GM12878 (cell line): ENCODE measurements around the gene FBXO42. TPM values are rescaled to one million over a fixed set of nuclear protein-coding genes. Genes with fewer than 3 reads are reported as not detected.

Experiments used
- ATAC-seq: fragments of 200-7000 bp; cut with Tn5 transposase; 3 replicates; pipeline ENCODE4 v1.9.1; 2020; ENCODE audit warnings: mild to moderate bottlenecking, moderate library complexity
- BruUV-seq: library from RNA; stranded (reverse); fragments of 400-500 nt; replicated peaks from 2 replicates; lab custom pipeline; 2021; lab: Mats Ljungman, UMichigan
- CTCF ChIA-PET: fragments of 300-600 bp; sonication (Branson Sonifier 250); formaldehyde crosslinking; extraction: SDS; loops from one replicate; lab custom pipeline; 2021; ENCODE audit warnings: inconsistent platforms; lab: Yijun Ruan, JAX
- POLR2A ChIA-PET: fragments of 350-600 bp; formaldehyde crosslinking; extraction: SDS; loops from one replicate; lab custom pipeline; 2021; ENCODE audit warnings: inconsistent platforms; lab: Charles Lee
- RAD21 ChIA-PET: fragments of 300-600 bp; sonication (Branson Sonifier 250); formaldehyde crosslinking; loops from one replicate; lab custom pipeline; 2023; ENCODE audit warnings: antibody characterized with exemption; ENCODE audit not compliant: unreplicated experiment; lab: Charles Lee
- SMC1A ChIA-PET: fragments of 300-600 bp; sonication (Branson Sonifier 250); formaldehyde crosslinking; loops from one replicate; lab custom pipeline; 2023; ENCODE audit not compliant: unreplicated experiment, uncharacterized antibody; lab: Charles Lee
- DNase-seq: peaks from one replicate; pipeline ENCODE4 v3.0.0-alpha.2; 2011; ENCODE audit warnings: low read depth, low spot score
- FAIRE-seq: peaks from 3 replicates; lab custom pipeline; 2011; peaks lifted over from hg19 to GRCh38; lab: Jason Lieb, UNC
- H2AFZ ChIP-seq: 2 replicates; pipeline ENCODE4 v1.6.0; 2011; ENCODE audit warnings: low read depth, low read length, control low read depth; ENCODE audit not compliant: control insufficient read depth
- H3K27ac ChIP-seq: 2 replicates; pipeline ENCODE4 v1.5.1; 2011; ENCODE audit warnings: control low read depth; ENCODE audit not compliant: control insufficient read depth, insufficient read depth
- H3K27me3 ChIP-seq, 2 experiments: replicated peaks in 1 of 2; 2 replicates each; pipeline versions ENCODE4 v1.6.0 to v1.6.1; 2011; ENCODE audit warnings: low read length in 1 of 2; ENCODE audit not compliant: control insufficient read depth in 2 of 2, insufficient read depth in 2 of 2
- H3K36me3 ChIP-seq, 2 experiments: 2 replicates each; pipeline ENCODE4 v1.5.1; 2011; ENCODE audit warnings: low read length in 1 of 2; ENCODE audit not compliant: control insufficient read depth in 2 of 2, insufficient read depth in 2 of 2
- H3K4me1 ChIP-seq: 2 replicates; pipeline ENCODE4 v1.6.1; 2011; ENCODE audit warnings: mild to moderate bottlenecking, low read length, moderate library complexity, mixed read lengths; ENCODE audit not compliant: control insufficient read depth, insufficient read depth
- H3K4me2 ChIP-seq: 2 replicates; pipeline ENCODE4 v1.6.0; 2011; ENCODE audit warnings: control low read depth; ENCODE audit not compliant: control insufficient read depth, insufficient read depth
- H3K4me3 ChIP-seq: fragments of 200-600 bp; sonication (generic); 2 replicates; pipeline ENCODE4 v1.5.1; 2016
- H3K79me2 ChIP-seq: 2 replicates; pipeline ENCODE4 v1.6.0; 2011; ENCODE audit warnings: low read length; ENCODE audit not compliant: control insufficient read depth, insufficient read depth
- H3K9ac ChIP-seq: 2 replicates; pipeline ENCODE4 v1.8.0; 2011; ENCODE audit warnings: low read length, control low read depth, mixed read lengths; ENCODE audit not compliant: control insufficient read depth, insufficient read depth
- H3K9me3 ChIP-seq: replicated peaks from 3 replicates; pipeline ENCODE4 v1.5.1; 2011; ENCODE audit warnings: mild to moderate bottlenecking, low read length; ENCODE audit not compliant: control insufficient read depth, insufficient read depth
- H4K20me1 ChIP-seq: 2 replicates; pipeline ENCODE4 v1.6.0; 2011; ENCODE audit not compliant: control insufficient read depth, insufficient read depth
- CBFB ChIP-seq: IDR thresholded peaks from 2 replicates; pipeline ENCODE4 v1.6.1; 2016; ENCODE audit warnings: antibody characterized with exemption, low read depth
- FOXK2 ChIP-seq: fragments of 450-650 bp; IDR thresholded peaks from 2 replicates; pipeline ENCODE4 v1.6.1; 2017; ENCODE audit warnings: mild to moderate bottlenecking, moderate library complexity
- MLLT1 ChIP-seq: fragments of 450-650 bp; IDR thresholded peaks from 2 replicates; pipeline ENCODE4 v1.6.1; 2016; ENCODE audit warnings: mild to moderate bottlenecking
- PAX8 ChIP-seq: fragments of 450-650 bp; IDR thresholded peaks from 2 replicates; pipeline ENCODE4 v1.6.1; 2017; ENCODE audit warnings: mild to moderate bottlenecking, moderate library complexity
- WGBS: methylation state at CpG from one replicate; pipeline ENCODE4 v1.1.6; 2016; ENCODE audit warnings: low lambda C conversion rate; ENCODE audit not compliant: insufficient replicate concordance, insufficient coverage; ENCODE audit errors: missing lambda C conversion rate; 5-methylcytosine and 5-hydroxymethylcytosine counted together
- in situ Hi-C: fragments of 300-500 bp; cut with MboI; formaldehyde crosslinking; loops from 9 replicates; pipeline ENCODE4 v1.14.3; 2018; ENCODE audit warnings: mixed read lengths
- intact Hi-C: fragments of 100-400 bp; cut with micrococcal nuclease; formaldehyde crosslinking; loops from one replicate; pipeline ENCODE4 v1.14.2; 2022; ENCODE audit not compliant: unreplicated experiment
- polyA plus RNA-seq, 11 experiments: library from polyadenylated mRNA; depleted of rRNA in 4 of 11; unstranded in 6 of 11; stranded (reverse) in 5 of 11; fragments of >200 nt; fragmentation: Nextera tagmentation in 4 of 11; fragmentation: Illumina TruSeq in 1 of 11; extraction: Ambion mirVana in 4 of 11; extraction: Trizol in 1 of 11; gene quantifications; 1 replicate in 1 of 11; 2 replicates in 10 of 11; pipeline versions ENCODE4 v1.2.1 to v1.2.3, GENCODE V29; 2011 to 2016; ENCODE audit warnings: inconsistent platforms in 2 of 11, missing spikeins in 2 of 11, low read depth in 1 of 11
- total RNA-seq, 4 experiments: library from RNA; depleted of rRNA in 3 of 4; stranded (reverse); fragments of >200 nt in 3 of 4; fragmentation: Illumina TruSeq in 1 of 4; extraction: Trizol in 1 of 4; gene quantifications; 2 replicates each; pipeline versions ENCODE4 v1.2.1 to v1.2.3, GENCODE V29; 2013 to 2021

Gene FBXO42
- total and polyA plus RNA-seq, 10 of the 15 experiments (the other 5 are each of a cell fraction or from before 2014, with no cell fraction given), result 6.1 to 23.8 (median 15.2) TPM

- Histone ChIP-seq H2AFZ (no peak overlapping the region), H3K27me3 (no peaks in the 10 kb centered on the region), H3K9me3 (no peaks in the 10 kb centered on the region), H3K4me3 (no peak overlapping the region), H3K36me3 (peaks cover 38 to 39% of the 10 kb centered on the region in 2 experiments), H4K20me1 (peaks cover 14% of the 10 kb centered on the region), H3K4me1 (peaks cover 4% of the 10 kb centered on the region; the same call in 1 of the 2 replicates), H3K79me2 (peaks cover 39% of the 10 kb centered on the region), H3K27ac (no peak overlapping the region), H3K4me2 (no peak overlapping the region), H3K9ac (no peak overlapping the region)
- FAIRE-seq (no peak), ATAC-seq (no peak), DNase-seq (no peak)
- intact Hi-C loops (no loop called here), in situ Hi-C loops (no loop called here)
- BruUV-seq, result no TSS peak
- ChIA-PET SMC1A (interaction anchor here (1.0 to 1.3 kb wide), 2 partner anchors 24 to 39 kb away, joined by 3 read pairs; no protein-coding TSS in a partner anchor), POLR2A (interaction anchor here (0.6 kb wide), 1 partner anchor 174 kb away, joined by 3 read pairs; no protein-coding TSS in a partner anchor), RAD21 (no interaction called here), CTCF (no interaction called here)
- 88% methylated on average over 10 of the region's 10 CpGs for WGBS
- TF ChIP-seq CBFB (no peak), MLLT1 (no peak), PAX8 (no peak), FOXK2 (no peak)
Measured at GRCh38 chr1:16393570-16394521, 41.6 kb upstream of the FBXO42 start.
